ENCODE data around the gene SLC22A23.

GRCh38 chr6:3345836-3346235, 111.0 kb downstream of the SLC22A23 start:
- no peak for TF ChIP-seq CTCF (IDR thresholded peaks at IDR 0.05)
- TF ChIP-seq EP300 (IDR thresholded peaks at IDR 0.05): peak in 1 of 4 donors; percentile 18
- no peak for TF ChIP-seq POLR2A (IDR thresholded peaks at IDR 0.05)
